HG02970 (cell line): Measurements from ENCODE around the gene STK11.
A peak's percentile ranks its signal among the peaks of the same experiment; 100 is the strongest.

Source experiments
- ATAC-seq: cut with Tn5 transposase; IDR thresholded peaks from one replicate; pipeline ENCODE4 v1.9.1; 2021; ENCODE audit warnings: mild to moderate bottlenecking, moderate library complexity, moderate number of reproducible peaks; ENCODE audit not compliant: unreplicated experiment, low FRiP score

The STK11 gene

DNA sequence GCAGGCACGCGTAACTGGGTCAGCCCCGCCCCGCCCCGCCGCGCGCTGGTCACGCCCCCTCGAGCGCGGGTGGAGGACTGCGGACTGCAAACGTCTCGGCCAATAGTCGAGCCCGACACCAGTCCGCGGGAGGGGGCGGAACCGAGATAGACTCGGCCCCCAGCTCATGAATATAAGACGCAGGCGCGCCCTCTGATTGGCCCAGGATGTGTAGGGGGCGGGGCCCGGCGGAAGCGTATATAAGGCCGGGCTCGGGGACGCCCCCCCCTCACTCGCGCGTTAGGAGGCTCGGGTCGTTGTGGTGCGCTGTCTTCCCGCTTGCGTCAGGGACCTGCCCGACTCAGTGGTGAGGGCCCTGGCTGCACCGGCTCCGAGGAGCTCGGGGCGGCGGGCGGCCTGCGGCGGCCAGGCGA is 63.5 kb downstream of the STK11 start, which contains the start of gene CIRBP:
Gene CIRBP, plus strand, starts transcription at position 268 of the 413 bp plus-strand sequence. CDS start 1,602 bp downstream, outside the sequence.
- ATAC-seq: peak; percentile 50

DNA sequence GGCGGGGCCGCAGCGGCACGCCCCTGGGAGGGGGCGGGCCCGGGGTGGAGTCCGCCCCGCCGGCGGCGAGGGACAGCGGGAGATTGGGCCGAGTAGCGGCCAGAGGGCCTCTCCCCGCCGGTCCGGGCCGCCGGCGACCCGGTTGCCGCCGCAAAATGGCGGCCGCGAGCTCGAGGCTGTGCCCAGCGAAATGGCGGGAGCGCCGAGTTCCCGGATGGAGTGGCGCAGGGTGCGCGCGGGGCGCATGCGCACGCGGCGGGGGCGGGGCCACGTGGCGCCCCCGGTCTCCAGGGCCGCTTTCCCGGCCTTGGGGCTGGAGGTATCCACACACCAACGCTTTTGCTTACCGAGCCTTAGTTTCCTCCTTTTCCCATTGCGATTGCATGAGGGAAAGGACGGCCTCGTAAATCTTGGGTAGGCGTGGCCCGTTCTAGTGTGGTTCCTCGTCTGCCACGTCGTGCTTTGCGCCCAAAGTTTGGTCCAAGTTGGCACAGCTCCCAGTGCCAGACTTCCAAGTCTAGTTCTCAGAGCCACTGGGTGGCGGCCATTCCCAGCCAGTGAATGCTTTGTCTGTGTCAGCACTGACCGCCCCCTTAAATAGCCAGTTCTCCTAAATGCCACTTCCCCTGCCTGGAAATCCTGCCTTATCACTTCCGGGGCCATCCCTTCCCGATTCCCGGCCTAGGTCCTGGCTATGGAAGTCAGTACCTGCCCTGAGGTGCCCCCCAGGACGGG is 64.1 kb downstream of the STK11 start:
- peak; percentile 37 for ATAC-seq

DNA sequence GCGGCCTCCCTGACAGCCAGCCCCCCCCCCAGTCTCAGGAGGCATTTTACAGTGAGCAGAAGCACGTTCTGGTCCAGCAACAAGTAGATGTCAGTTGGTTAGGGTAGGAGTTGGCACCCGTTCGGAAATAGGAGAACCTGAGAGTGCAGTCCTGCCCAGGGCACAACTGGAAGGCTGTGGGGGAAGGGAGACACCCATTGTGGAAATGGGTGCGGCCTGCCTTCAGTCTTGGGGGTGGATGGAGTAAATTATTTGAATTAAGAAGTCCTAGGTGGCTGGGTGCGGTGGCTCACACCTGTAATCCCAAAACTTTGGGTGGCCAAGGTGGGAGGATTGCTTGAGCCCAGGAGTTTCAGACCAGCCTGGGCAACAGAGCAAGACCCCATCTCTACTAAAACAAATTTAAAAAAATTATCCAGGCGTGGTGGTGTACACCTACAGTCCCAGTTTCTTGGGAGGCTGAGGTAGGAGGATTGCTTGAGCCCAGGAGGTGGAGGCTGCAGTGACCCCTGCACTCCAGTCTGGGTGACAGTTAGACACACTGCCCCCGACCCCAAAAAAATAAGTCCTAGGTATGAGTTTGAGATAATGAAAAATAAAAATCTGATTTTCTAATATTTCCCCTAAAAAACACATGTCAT is 64.8 kb downstream of the STK11 start:
- no peak for ATAC-seq

DNA sequence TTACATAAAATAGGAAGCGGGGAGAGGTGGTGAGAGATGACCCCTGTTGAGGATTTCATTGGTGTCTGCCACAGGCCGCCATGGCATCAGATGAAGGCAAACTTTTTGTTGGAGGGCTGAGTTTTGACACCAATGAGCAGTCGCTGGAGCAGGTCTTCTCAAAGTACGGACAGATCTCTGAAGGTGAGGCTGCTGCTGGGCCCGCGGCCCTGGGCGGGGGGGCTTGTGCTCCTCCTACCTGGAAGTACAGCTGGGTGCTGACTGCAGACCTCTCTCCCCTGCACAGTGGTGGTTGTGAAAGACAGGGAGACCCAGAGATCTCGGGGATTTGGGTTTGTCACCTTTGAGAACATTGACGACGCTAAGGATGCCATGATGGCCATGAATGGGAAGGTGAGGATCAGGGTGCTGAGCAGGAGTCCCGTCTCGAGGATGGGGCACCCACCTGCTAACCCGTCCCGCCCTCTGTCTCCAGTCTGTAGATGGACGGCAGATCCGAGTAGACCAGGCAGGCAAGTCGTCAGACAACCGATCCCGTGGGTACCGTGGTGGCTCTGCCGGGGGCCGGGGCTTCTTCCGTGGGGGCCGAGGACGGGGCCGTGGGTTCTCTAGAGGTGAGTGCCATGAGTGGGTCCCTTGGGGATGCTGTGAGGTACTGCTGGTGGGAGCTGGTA is 65.4 kb downstream of the STK11 start:
- no peak for ATAC-seq

DNA sequence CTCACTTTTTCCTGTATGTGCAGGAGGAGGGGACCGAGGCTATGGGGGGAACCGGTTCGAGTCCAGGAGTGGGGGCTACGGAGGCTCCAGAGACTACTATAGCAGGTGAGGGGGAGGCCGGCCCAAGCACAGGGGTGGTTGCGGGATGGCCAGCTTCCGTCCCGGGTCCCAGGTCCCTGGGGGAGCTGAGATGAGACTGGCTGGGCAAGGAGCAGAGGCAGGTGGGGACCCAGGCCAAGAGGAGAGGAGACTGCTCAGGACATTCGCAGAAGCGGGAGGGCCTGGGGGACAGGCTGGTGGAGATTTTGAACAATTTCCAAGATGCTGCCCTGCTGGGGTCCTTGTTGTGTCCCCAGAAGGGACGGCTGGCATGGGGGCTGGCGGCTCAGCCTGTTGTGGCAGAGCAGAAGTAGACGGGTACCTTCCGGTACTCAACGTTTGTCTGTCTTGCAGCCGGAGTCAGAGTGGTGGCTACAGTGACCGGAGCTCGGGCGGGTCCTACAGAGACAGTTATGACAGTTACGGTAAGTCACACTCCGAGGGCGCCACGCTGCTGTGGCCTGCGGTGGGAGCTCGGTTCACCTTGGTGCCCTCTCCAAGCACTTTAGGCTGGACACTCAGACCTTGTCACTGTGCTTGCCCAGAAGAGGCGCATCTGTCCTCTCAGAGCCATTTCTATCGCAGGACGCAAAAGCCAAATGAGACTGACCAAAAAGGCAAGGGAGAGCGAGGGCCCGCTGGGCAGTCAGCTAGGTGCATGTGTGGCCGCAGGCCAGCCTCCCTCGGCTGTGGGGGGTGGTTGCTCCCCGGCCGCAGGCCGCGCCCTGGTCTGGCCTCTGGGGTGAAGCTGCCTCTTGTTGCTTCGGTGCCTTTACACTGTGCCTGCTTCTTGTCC is 66.2 kb downstream of the STK11 start:
- no peak for ATAC-seq

DNA sequence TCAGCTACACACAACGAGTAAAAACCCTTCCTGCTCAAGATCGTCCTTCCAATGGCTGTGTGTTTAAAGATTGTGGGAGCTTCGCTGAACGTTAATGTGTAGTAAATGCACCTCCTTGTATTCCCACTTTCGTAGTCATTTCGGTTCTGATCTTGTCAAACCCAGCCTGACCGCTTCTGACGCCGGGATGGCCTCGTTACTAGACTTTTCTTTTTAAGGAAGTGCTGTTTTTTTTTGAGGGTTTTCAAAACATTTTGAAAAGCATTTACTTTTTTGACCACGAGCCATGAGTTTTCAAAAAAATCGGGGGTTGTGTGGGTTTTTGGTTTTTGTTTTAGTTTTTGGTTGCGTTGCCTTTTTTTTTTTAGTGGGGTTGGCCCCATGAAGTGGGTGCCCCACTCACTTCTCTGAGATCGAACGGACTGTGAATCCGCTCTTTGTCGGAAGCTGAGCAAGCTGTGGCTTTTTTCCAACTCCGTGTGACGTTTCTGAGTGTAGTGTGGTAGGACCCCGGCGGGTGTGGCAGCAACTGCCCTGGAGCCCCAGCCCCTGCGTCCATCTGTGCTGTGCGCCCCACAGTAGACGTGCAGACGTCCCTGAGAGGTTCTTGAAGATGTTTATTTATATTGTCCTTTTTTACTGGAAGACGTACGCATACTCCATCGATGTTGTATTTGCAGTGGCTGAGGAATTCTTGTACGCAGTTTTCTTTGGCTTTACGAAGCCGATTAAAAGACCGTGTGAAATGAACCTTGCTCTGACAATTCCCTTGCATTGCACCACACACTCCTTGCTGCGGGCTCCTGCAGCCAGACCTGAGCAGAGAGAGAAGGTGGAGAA is 67.1 kb downstream of the STK11 start:
- no peak for ATAC-seq

DNA sequence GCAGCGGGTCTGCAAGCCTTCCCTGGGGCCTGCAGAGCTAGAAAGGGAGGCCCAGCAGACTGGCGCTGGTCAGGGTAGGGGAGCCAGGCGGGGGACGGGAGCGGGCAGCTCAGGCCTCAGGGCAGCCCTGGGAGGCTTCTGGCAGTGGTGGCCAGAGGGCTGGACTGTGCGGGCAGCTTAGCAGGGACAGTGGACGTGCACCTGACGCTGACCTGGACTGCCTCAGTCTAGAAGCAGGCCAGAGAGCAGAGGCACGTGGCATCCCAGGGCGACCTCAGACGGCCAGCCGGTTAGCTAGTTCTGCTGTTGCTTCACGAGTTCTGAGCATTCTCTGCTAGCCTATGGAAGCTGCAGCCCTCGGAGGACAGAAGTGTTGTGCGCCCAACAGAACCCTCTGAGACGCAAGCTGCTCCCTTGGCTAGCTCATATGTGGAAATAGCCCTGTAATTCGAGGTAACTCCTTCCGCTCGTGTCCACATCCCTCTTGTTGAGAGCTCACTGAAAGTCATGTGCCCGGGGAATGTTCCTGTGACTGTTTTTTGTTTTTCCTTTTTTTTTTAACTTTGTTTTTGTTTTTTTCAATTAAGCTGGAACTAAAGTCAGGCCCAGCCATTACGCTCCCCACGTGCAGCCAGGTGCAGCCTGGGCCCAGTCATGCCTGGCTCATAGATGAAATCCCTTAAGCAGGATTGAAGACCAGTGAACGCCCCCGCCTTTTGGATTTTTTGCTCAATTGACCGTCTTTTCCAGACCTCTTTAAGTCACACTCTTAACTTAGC is 67.9 kb downstream of the STK11 start:
- ATAC-seq: no peak

DNA sequence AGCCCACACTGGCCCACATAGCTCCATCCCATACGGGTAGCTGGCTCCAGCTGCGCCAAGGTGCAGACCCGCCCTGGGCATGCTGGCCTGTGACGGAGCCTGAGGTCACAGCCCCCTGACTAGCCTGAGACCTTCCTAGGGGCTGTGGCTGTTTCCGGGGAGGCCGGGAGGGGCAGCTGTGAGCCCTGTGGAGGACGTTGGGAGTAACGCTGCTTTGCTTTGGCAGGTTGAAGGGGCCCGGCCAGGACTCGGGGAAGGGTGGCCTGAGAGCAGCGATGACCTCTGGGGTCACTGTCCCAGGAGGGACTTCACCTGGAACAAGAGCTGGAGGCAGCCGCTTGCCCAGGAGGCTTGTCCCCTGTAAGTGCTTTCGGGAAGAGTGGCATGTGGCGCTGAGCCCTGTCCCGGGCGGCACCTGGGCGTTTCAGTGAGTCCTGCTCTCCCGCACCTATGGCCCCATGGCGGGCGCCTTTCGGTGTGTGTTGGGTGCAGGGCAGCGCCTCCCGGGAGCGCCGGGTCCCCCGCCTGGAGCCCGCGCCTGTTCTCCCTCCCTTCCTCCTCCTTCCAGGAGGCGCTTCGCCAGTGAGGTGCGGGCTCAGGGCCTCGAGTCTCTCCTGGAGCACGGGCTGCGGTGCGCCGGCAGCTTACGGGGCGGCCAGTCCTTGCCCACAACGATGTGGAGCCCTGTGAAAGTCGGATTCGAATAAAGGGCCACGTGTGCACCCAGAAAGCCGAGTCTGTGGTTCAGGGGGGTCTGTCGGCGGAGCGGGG is 68.7 kb downstream of the STK11 start:
- no peak for ATAC-seq

DNA sequence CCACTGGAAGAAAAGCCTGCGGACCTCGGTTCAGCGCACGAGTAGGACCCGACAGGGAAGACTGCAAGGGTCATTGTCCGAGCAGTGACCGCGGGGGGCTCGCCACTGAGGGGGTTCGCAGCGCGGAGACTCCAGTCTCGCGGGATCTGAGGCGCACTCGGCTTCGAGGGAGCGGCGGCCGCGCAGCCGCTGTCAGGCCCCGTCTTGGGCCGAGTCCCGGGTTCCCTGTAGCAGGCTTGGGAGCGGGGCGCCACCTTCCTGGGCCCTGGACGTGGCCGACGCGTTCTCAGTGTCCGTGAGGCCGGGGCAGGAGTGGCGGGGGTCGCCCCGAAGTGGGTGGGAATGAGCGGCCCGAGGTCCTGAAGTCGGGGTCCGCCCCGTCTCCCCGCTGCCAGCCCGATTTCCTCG is 69.3 kb downstream of the STK11 start:
- ATAC-seq: no peak

DNA sequence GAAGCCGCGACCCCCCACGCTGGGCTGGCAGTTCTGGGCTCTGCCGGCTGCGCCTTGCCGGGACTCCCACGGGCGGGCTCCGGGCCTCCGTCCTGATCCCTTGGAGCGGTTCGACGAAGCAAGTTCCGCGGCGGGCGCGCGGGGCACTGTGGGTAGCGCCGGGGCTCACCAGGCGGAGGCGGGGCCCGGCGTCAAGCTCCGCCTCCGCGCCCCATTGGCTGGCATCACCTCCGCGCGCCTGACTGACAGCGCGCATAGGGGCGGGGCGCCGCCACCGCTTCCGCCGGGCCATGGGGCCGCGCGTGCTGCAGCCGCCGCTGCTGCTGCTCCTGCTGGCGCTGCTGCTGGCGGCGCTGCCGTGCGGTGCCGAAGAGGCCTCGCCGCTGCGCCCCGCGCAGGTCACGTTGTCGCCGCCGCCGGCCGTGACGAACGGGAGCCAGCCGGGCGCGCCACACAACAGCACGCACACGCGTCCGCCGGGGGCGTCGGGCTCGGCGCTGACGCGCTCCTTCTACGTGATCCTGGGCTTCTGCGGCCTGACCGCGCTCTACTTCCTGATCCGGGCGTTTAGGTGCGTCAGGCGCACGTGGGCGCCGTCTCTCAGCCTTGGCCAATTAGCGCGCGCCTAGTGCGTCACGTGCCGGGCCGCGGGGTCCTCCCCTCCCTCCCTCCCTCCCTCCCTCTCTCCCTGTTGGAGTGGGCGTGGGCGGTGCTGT is 69.8 kb downstream of the STK11 start, which contains the start of gene FAM174C:
Gene FAM174C, plus strand, starts transcription at position 271 of the 716 bp plus-strand sequence. Its CDS starts 20 bp downstream, at position 291.
- peak; percentile 70 for ATAC-seq

DNA sequence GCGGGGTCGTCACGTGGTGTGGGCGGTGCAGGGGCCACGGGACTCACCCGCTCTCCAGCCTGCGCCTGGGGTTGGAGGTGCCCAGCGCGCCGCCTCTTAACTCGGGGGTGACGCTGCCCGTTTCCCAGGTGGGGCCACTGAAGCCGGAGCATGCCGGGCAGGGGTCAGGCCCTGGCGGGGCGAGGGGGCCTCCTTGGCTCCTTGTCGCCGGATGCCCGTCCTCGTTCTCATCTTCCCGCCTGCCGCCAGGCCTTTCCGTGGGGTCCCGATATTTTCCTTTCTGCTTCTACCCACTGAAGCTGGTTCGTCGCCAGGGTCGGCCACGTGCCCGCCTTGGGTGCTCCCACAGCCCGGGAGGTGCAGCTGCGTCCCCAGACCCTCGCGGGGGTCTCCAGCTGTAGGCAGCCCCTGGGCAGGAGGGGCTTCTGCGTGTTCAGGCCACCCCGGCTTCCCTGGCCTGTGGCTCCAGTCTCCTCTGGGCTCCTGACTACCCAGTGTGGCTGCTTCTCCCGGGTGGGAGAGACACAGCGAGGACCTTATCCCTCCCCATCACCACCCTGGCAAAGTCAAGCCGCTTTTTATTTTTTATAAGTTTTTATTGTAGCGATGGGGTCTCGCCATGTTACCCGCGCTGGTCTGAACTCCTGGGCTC is 70.5 kb downstream of the STK11 start:
- no peak for ATAC-seq

DNA sequence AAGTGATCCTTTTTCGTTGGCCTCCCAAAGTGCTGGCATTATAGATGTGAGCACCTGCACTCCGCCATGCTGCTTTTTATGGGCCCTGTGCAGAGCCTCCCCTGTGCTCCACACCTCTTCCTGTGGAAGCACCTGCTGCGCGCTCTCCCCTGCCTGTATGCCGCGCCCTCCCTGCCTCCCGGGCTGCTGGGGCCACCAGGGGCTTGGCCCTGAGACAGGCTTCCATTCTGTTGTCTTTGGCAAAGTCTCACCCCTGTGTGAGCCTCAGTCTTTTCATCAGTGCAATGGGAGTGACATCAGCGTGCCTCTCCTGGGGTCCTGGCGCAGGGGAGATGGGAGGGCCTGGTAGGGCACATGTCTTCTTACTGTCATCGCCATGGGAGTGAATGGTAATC is 71.0 kb downstream of the STK11 start:
- no peak for ATAC-seq

DNA sequence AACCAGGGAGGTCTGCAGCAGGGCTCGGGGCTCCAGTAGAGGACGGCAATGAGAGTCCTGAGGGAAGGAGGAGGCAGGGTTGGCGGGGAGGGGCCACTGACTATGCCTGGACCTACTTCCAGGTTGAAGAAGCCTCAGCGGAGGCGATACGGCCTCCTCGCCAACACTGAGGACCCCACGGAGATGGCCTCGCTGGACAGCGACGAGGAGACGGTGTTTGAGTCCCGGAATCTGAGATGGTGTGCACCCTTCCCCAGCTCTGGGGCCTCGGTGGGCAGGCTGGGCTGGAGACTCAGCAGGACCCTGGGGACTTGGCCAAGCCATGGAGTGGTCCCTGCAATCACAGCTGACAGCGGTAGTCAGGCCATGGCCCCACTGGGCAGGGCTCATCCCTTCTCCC is 71.5 kb downstream of the STK11 start:
- no peak for ATAC-seq
